ENCODE results near the gene SLC29A3. TPM values are rescaled to one million over a fixed set of nuclear protein-coding genes. Genes with fewer than 3 reads are reported as not detected.
"Not testable (repeated sequence)": the region's sequence is repeated elsewhere in the genome, so short reads cannot be mapped to it uniquely, and the experiment has no call there.

SLC29A3 gene
- polyA plus RNA-seq = 10 to 100 TPM in 1 of 4 donors, 1 to 10 TPM in 2, under 1 TPM in 1; 0.45 to 16.9 (median 2.7) TPM
- long read RNA-seq, donor 1, transcript SLC29A3-205 (6 exons, 2,262 nt) = major isoform, 6 of 8 reads
- long read RNA-seq, donor 1, partial matches to known transcripts = 0 of 8 reads
- long read RNA-seq, donor 1, other reads (novel, unspliced or antisense) = 0 of 8 reads
- long read RNA-seq, donor 2, partial matches to known transcripts = 0 of 2 reads
- long read RNA-seq, donor 2, other reads (novel, unspliced or antisense) = 0 of 2 reads
- long read RNA-seq, donor 3, partial matches to known transcripts = 0 of 2 reads
- long read RNA-seq, donor 3, other reads (novel, unspliced or antisense) = 0 of 2 reads
- long read RNA-seq, donor 4 = 0 reads
- long read RNA-seq, donor 5 = 0 reads
- long read RNA-seq, donor 6, partial matches to known transcripts = 0 of 5 reads
- long read RNA-seq, donor 6, other reads (novel, unspliced or antisense) = 0 of 5 reads
- long read RNA-seq, donor 7 = 0 reads
- long read RNA-seq, donor 8 = 0 reads
- long read RNA-seq, donor 9, partial matches to known transcripts = 0 of 2 reads
- long read RNA-seq, donor 9, other reads (novel, unspliced or antisense) = 0 of 2 reads
- long read RNA-seq, donor 10, partial matches to known transcripts = 0 of 2 reads
- long read RNA-seq, donor 10, other reads (novel, unspliced or antisense) = 0 of 2 reads

GRCh38 chr10:71319042-71319799, at the start of gene SLC29A3:
Gene SLC29A3, plus strand, starts transcription at chr10:71319259. Its CDS starts 51 bp downstream, at chr10:71319310.
- FAIRE-seq (no peak), DNase-seq (peak; percentile 79 to 89)
- WGBS, 3 donors = 0 to 1% (median 0%) methylated on average over 53 to 62 of the region's 62 CpGs
- no peaks in the 10 kb centered on the region for H3K27me3 ChIP-seq (ENCODE audit: control insufficient read depth in 3 of 3, insufficient read depth in 3 of 3, low read length in 3 of 3)
- H3K4me1 ChIP-seq (ENCODE audit: control insufficient read depth in 3 of 3, insufficient read depth in 2 of 3, low read depth in 1 of 3, low read length in 2 of 3) = peaks cover 0 to 13% (median 0%) of the 10 kb centered on the region in 3 donors
- peaks cover 0 to 16% (median 0%) of the 10 kb centered on the region in 3 donors for H3K36me3 ChIP-seq (ENCODE audit: control insufficient read depth in 3 of 3, insufficient read depth in 2 of 3, low read depth in 1 of 3, low read length in 3 of 3)
- peak within 1 kb of the TSS; percentile 50 to 80 (median 60) for H3K4me3 ChIP-seq (ENCODE audit: low read depth in 1 of 3, low read length in 3 of 3)
- peak within 1 kb of the TSS; percentile 5 to 72 (median 71) for H3K27ac ChIP-seq (ENCODE audit: low read depth in 1 of 3, low read length in 2 of 3)
- no peaks in the 10 kb centered on the region for H3K9me3 ChIP-seq (ENCODE audit: control insufficient read depth in 2 of 2, insufficient read depth in 1 of 2, low read depth in 1 of 2, low read length in 1 of 2)

GRCh38 chr10:71269301-71270288, 49.5 kb upstream of the SLC29A3 start:
- Histone ChIP-seq H3K27me3 (ENCODE audit: control insufficient read depth in 3 of 3, insufficient read depth in 3 of 3, low read length in 3 of 3) (peaks cover 0 to 2% (median 0%) of the 10 kb centered on the region in 3 donors), H3K9me3 (ENCODE audit: control insufficient read depth in 2 of 2, insufficient read depth in 1 of 2, low read depth in 1 of 2, low read length in 1 of 2) (no peaks in the 10 kb centered on the region), H3K36me3 (ENCODE audit: control insufficient read depth in 3 of 3, insufficient read depth in 2 of 3, low read depth in 1 of 3, low read length in 3 of 3) (peaks cover 0 to 3% (median 0%) of the 10 kb centered on the region in 3 donors), H3K4me1 (ENCODE audit: control insufficient read depth in 3 of 3, insufficient read depth in 2 of 3, low read depth in 1 of 3, low read length in 2 of 3) (peaks cover 0 to 10% (median 0%) of the 10 kb centered on the region in 3 donors), H3K27ac (ENCODE audit: low read depth in 1 of 3, low read length in 2 of 3) (no peak overlapping the region), H3K4me3 (ENCODE audit: low read depth in 1 of 3, low read length in 3 of 3) (no peak overlapping the region)
- DNase-seq (no peak), FAIRE-seq (no peak)
- WGBS, 3 donors = 59 to 67% (median 61%) methylated on average over 11 of the region's 11 CpGs

GRCh38 chr10:71270301-71271220, 48.5 kb upstream of the SLC29A3 start:
- Histone ChIP-seq H3K27ac (ENCODE audit: low read depth in 1 of 3, low read length in 2 of 3) (no peak overlapping the region), H3K36me3 (ENCODE audit: control insufficient read depth in 3 of 3, insufficient read depth in 2 of 3, low read depth in 1 of 3, low read length in 3 of 3) (peaks cover 0 to 3% (median 0%) of the 10 kb centered on the region in 3 donors), H3K4me1 (ENCODE audit: control insufficient read depth in 3 of 3, insufficient read depth in 2 of 3, low read depth in 1 of 3, low read length in 2 of 3) (peaks cover 0 to 10% (median 0%) of the 10 kb centered on the region in 3 donors), H3K4me3 (ENCODE audit: low read depth in 1 of 3, low read length in 3 of 3) (no peak overlapping the region), H3K27me3 (ENCODE audit: control insufficient read depth in 3 of 3, insufficient read depth in 3 of 3, low read length in 3 of 3) (peaks cover 0 to 2% (median 0%) of the 10 kb centered on the region in 3 donors), H3K9me3 (ENCODE audit: control insufficient read depth in 2 of 2, insufficient read depth in 1 of 2, low read depth in 1 of 2, low read length in 1 of 2) (no peaks in the 10 kb centered on the region)
- WGBS, 3 donors = 36 to 57% (median 50%) methylated on average over 9 to 10 of the region's 10 CpGs
- DNase-seq (peak; percentile 60 to 74), FAIRE-seq (no peak)

GRCh38 chr10:71271662-71272055, 47.4 kb upstream of the SLC29A3 start:
- DNase-seq = no peak

GRCh38 chr10:71272056-71272771, 46.8 kb upstream of the SLC29A3 start:
- H3K4me1 ChIP-seq (ENCODE audit: control insufficient read depth in 3 of 3, insufficient read depth in 2 of 3, low read depth in 1 of 3, low read length in 2 of 3) = peaks cover 0 to 5% (median 0%) of the 10 kb centered on the region in 3 donors
- 62 to 70% (median 67%) methylated on average over 15 of the region's 15 CpGs for WGBS, 3 donors
- H3K36me3 ChIP-seq (ENCODE audit: control insufficient read depth in 3 of 3, insufficient read depth in 2 of 3, low read depth in 1 of 3, low read length in 3 of 3) = peaks cover 0 to 4% (median 0%) of the 10 kb centered on the region in 3 donors
- no peak for DNase-seq
- no peak overlapping the region for H3K27ac ChIP-seq (ENCODE audit: low read depth in 1 of 3, low read length in 2 of 3)
- H3K27me3 ChIP-seq (ENCODE audit: control insufficient read depth in 3 of 3, insufficient read depth in 3 of 3, low read length in 3 of 3) = peaks cover 0 to 2% (median 0%) of the 10 kb centered on the region in 3 donors
- no peaks in the 10 kb centered on the region for H3K9me3 ChIP-seq (ENCODE audit: control insufficient read depth in 2 of 2, insufficient read depth in 1 of 2, low read depth in 1 of 2, low read length in 1 of 2)
- FAIRE-seq = no peak
- H3K4me3 ChIP-seq (ENCODE audit: low read depth in 1 of 3, low read length in 3 of 3) = no peak overlapping the region

More at GRCh38 chr10:71271662-71272055, 47.4 kb upstream of the SLC29A3 start:
- WGBS, 3 donors = 69 to 73% (median 71%) methylated on average over 14 of the region's 14 CpGs
- no peak for FAIRE-seq
- Histone ChIP-seq H3K27ac (ENCODE audit: low read depth in 1 of 3, low read length in 2 of 3) (no peak overlapping the region), H3K4me3 (ENCODE audit: low read depth in 1 of 3, low read length in 3 of 3) (no peak overlapping the region), H3K27me3 (ENCODE audit: control insufficient read depth in 3 of 3, insufficient read depth in 3 of 3, low read length in 3 of 3) (peaks cover 0 to 2% (median 0%) of the 10 kb centered on the region in 3 donors), H3K36me3 (ENCODE audit: control insufficient read depth in 3 of 3, insufficient read depth in 2 of 3, low read depth in 1 of 3, low read length in 3 of 3) (peaks cover 0 to 3% (median 0%) of the 10 kb centered on the region in 3 donors), H3K4me1 (ENCODE audit: control insufficient read depth in 3 of 3, insufficient read depth in 2 of 3, low read depth in 1 of 3, low read length in 2 of 3) (peaks cover 0 to 5% (median 0%) of the 10 kb centered on the region in 3 donors), H3K9me3 (ENCODE audit: control insufficient read depth in 2 of 2, insufficient read depth in 1 of 2, low read depth in 1 of 2, low read length in 1 of 2) (no peaks in the 10 kb centered on the region)

GRCh38 chr10:71272974-71273373, 46.1 kb upstream of the SLC29A3 start:
- not testable (repeated sequence) for DNase-seq; H3K27ac ChIP-seq (ENCODE audit: low read depth in 1 of 3, low read length in 2 of 3); H3K27me3 ChIP-seq (ENCODE audit: control insufficient read depth in 3 of 3, insufficient read depth in 3 of 3, low read length in 3 of 3); H3K9me3 ChIP-seq (ENCODE audit: control insufficient read depth in 2 of 2, insufficient read depth in 1 of 2, low read depth in 1 of 2, low read length in 1 of 2); H3K4me1 ChIP-seq (ENCODE audit: control insufficient read depth in 3 of 3, insufficient read depth in 2 of 3, low read depth in 1 of 3, low read length in 2 of 3); FAIRE-seq; H3K4me3 ChIP-seq (ENCODE audit: low read depth in 1 of 3, low read length in 3 of 3); H3K36me3 ChIP-seq (ENCODE audit: control insufficient read depth in 3 of 3, insufficient read depth in 2 of 3, low read depth in 1 of 3, low read length in 3 of 3)
- 78 to 88% (median 79%) methylated on average over 11 of the region's 11 CpGs for WGBS, 3 donors

All from small intestine (tissue), 16 donors.